ENCODE data around the gene HOXB3. TPM values are rescaled to one million over a fixed set of nuclear protein-coding genes. Genes with fewer than 3 reads are reported as not detected.

Gene HOXB3
- total RNA-seq, 1 donor from 2014 or later = not detected

GRCh38 chr17:48559122-48559839 lies 30.8 kb downstream of the HOXB3 start:
- H3K9ac ChIP-seq = no peak overlapping the region
- H3K4me3 ChIP-seq = no peak overlapping the region
- Mint-ChIP-seq H3K36me3 (no peaks in the 10 kb centered on the region), H3K4me3 (no peak overlapping the region), H3K27ac (no peak overlapping the region), H3K9me3 (peaks cover 3% of the 10 kb centered on the region), H3K4me1 (no peaks in the 10 kb centered on the region), H3K27me3 (ENCODE audit: insufficient read depth, low read depth) (peaks cover 94% of the 10 kb centered on the region)
- H3F3A ChIP-seq (ENCODE audit: low read depth) = peaks cover 6% of the 10 kb centered on the region
- H2AFZ ChIP-seq (replicated peaks) = no peak overlapping the region
- H3K27ac ChIP-seq = no peak overlapping the region
- H4K20me1 ChIP-seq (ENCODE audit: low read depth) = peaks cover 92% of the 10 kb centered on the region
- H3K9me3 ChIP-seq (ENCODE audit: low read depth) = no peaks in the 10 kb centered on the region
- peaks cover 100% of the 10 kb centered on the region for H3K27me3 ChIP-seq
- no peak overlapping the region for H3K4me2 ChIP-seq
- DNase-seq (ENCODE audit: low spot score) = no peak
- H3K79me2 ChIP-seq (ENCODE audit: low read depth) = no peaks in the 10 kb centered on the region
- no peaks in the 10 kb centered on the region for H3K36me3 ChIP-seq
- no peaks in the 10 kb centered on the region for H3K4me1 ChIP-seq
- TF ChIP-seq CTCF (IDR thresholded peaks at IDR 0.05) (no peak), EZH2phosphoT487 (IDR thresholded peaks at IDR 0.05) (peak; percentile 40), EZH2 (IDR thresholded peaks at IDR 0.05) (peak; percentile 73)

- Histone ChIP-seq H3K4me3 (no peak overlapping the region), H3K36me3 (no peaks in the 10 kb centered on the region), H3K79me2 (ENCODE audit: low read depth) (no peaks in the 10 kb centered on the region), H3K4me2 (no peak overlapping the region), H3K27me3 (peaks cover 100% of the 10 kb centered on the region), H3K4me1 (no peaks in the 10 kb centered on the region), H3F3A (ENCODE audit: low read depth) (peaks cover 11% of the 10 kb centered on the region), H3K9me3 (ENCODE audit: low read depth) (no peaks in the 10 kb centered on the region), H2AFZ (replicated peaks) (no peak overlapping the region), H4K20me1 (ENCODE audit: low read depth) (peaks cover 94% of the 10 kb centered on the region), H3K9ac (no peak overlapping the region), H3K27ac (no peak overlapping the region)
- no peaks in the 10 kb centered on the region for H3K4me1 Mint-ChIP-seq
- TF ChIP-seq CTCF (IDR thresholded peaks at IDR 0.05) = no peak
- TF ChIP-seq EZH2 (IDR thresholded peaks at IDR 0.05) = no peak
- no peak for TF ChIP-seq EZH2phosphoT487 (IDR thresholded peaks at IDR 0.05)
- no peak overlapping the region for H3K27ac Mint-ChIP-seq
- no peak overlapping the region for H3K4me3 Mint-ChIP-seq
- H3K9me3 Mint-ChIP-seq = peaks cover 3% of the 10 kb centered on the region
- H3K36me3 Mint-ChIP-seq = no peaks in the 10 kb centered on the region
- peaks cover 97% of the 10 kb centered on the region for H3K27me3 Mint-ChIP-seq (ENCODE audit: insufficient read depth, low read depth)
- DNase-seq (ENCODE audit: low spot score) = no peak
Measured at GRCh38 chr17:48558831-48559121, 31.3 kb downstream of the HOXB3 start.

GRCh38 chr17:48558057-48558830 lies 31.8 kb downstream of the HOXB3 start:
- no peaks in the 10 kb centered on the region for H3K4me1 Mint-ChIP-seq
- no peaks in the 10 kb centered on the region for H3K36me3 Mint-ChIP-seq
- Histone ChIP-seq H3K9ac (no peak overlapping the region), H3K4me3 (no peak overlapping the region), H3K9me3 (ENCODE audit: low read depth) (no peaks in the 10 kb centered on the region), H3K4me2 (no peak overlapping the region), H3F3A (ENCODE audit: low read depth) (peaks cover 11% of the 10 kb centered on the region), H2AFZ (replicated peaks) (no peak overlapping the region), H3K27ac (no peak overlapping the region), H3K27me3 (peaks cover 100% of the 10 kb centered on the region), H3K36me3 (no peaks in the 10 kb centered on the region), H3K4me1 (no peaks in the 10 kb centered on the region), H4K20me1 (ENCODE audit: low read depth) (peaks cover 94% of the 10 kb centered on the region), H3K79me2 (ENCODE audit: low read depth) (no peaks in the 10 kb centered on the region)
- H3K27ac Mint-ChIP-seq = no peak overlapping the region
- H3K27me3 Mint-ChIP-seq (ENCODE audit: insufficient read depth, low read depth) = peaks cover 97% of the 10 kb centered on the region
- H3K4me3 Mint-ChIP-seq = no peak overlapping the region
- DNase-seq (ENCODE audit: low spot score) = no peak
- H3K9me3 Mint-ChIP-seq = peaks cover 3% of the 10 kb centered on the region
- TF ChIP-seq CTCF (IDR thresholded peaks at IDR 0.05) = no peak
- TF ChIP-seq EZH2 (IDR thresholded peaks at IDR 0.05) = peak; percentile 41
- peak; percentile 39 for TF ChIP-seq EZH2phosphoT487 (IDR thresholded peaks at IDR 0.05)

All from neural progenitor cell (in vitro differentiated cells).